Purkinje cell (primary cell): ENCODE data around the gene FAM221B. TPM values are rescaled to one million over a fixed set of nuclear protein-coding genes. Genes with fewer than 3 reads are reported as not detected.

Experiments used
- polyA plus RNA-seq: library from polyadenylated mRNA; unstranded; fragments of >200 nt; fragmentation: Nextera tagmentation; gene quantifications from 2 replicates; pipeline ENCODE4 v1.2.1, GENCODE V29; 2014

The FAM221B gene, protein sequence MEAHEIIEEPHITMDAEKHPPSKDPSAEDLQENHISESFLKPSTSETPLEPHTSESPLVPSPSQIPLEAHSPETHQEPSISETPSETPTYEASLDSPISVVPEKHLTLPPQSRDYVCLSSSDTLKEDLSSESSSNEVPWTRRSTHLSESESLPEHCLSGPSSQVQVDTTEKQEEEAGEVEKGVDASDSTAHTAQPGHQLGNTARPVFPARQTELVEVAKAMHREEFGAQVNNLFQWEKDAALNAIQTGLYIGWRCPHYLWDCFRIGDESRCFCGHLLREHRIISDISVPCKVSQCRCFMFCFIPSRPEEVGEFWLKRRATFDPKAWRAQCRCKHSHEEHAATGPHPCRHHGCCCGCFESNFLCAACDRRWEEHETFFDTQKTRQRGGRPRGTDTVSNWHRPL
- polyA plus RNA-seq = not detected in 2 replicates

DNA sequence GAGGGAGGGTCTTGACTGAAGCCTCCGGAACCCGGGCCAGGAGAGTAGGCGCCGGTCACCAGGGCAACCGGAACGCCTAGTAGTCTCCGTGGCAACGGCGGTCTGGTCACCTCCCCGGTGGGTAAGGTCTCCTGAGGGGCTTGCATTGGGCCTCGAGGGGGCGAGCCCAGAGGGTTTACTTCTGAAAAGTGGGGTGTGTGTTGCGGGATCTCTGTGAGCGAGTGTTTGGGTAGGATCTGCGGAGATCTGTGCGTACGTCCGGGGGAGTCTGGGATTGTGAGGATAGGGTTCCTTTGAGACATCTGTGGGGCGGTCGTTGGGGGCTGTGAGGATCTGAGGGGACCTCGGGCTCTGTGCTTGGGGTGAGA is at the start of gene FAM221B:
TSS of gene FAM221B (minus strand) at position 17 of the 368 bp plus-strand sequence. CDS start 2,571 bp downstream, outside the sequence.

DNA sequence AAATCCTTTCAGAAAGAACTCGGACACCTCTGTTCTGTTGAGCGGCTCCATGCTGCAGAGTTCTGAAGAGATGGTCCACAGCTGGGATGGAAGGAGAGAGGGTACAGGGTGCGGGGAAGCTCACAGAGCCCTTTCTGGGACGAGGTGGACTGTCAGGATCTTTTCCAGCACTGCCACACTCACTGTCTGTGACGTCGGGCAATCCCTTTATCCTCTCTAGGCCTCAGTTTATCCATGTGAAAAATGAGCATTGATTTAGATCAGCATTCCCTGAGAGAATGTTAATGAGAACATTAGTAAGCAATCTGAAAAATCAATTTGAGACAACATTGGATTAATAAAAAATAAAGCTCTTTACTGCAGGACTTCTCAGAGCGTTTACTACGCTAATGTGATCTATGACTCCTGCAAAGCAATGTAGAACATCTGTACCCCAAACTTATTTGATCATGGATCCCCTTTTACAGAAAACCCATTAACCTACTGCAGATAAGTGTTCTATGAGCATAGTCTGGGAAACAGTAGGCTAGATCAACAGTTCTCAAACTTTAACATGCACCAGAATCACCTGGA is 41.9 kb upstream of the FAM221B start, which contains the start of gene OR13J1:
TSS of gene OR13J1 (minus strand) at position 51 of the 573 bp plus-strand sequence. CDS start at position 51, 0 bp downstream.

DNA sequence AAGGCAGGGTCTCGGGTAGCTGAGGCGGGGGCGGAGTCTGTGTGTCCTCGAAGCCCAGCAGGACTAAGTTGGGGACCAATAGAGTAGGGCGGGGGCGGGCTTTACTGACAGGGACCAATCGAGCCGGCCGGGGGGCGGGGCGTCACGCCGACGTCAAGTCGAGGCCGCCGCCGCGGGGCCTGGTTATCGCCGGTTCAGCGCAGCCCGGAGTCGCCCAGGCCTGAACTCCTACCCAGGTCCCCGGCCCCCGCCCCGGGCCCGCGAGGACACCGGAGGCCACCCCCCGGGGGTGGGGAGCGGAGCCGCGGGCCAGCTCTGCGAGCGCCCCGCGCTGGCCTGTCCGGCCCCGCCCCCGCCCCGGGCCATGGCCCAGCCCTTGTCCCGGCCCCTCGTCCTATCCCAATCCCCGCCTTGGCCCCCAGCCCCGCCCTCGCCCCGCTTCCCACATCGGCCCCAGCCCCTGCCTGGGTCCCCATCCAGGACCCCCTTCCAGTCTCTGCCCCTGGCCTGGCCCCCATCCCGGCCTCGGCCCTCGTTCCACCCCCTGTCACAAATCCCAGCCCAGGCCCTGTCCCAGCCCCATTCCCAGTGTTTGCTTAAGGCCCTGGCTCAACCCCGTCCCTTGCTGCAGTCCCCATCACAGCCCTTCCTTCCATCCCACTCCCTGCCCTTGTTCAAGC is 692 bp upstream of the FAM221B start, which contains the start of gene TMEM8B:
TSS of gene TMEM8B (plus strand) at position 145 of the 680 bp plus-strand sequence. CDS start at position 365, 220 bp downstream.

DNA sequence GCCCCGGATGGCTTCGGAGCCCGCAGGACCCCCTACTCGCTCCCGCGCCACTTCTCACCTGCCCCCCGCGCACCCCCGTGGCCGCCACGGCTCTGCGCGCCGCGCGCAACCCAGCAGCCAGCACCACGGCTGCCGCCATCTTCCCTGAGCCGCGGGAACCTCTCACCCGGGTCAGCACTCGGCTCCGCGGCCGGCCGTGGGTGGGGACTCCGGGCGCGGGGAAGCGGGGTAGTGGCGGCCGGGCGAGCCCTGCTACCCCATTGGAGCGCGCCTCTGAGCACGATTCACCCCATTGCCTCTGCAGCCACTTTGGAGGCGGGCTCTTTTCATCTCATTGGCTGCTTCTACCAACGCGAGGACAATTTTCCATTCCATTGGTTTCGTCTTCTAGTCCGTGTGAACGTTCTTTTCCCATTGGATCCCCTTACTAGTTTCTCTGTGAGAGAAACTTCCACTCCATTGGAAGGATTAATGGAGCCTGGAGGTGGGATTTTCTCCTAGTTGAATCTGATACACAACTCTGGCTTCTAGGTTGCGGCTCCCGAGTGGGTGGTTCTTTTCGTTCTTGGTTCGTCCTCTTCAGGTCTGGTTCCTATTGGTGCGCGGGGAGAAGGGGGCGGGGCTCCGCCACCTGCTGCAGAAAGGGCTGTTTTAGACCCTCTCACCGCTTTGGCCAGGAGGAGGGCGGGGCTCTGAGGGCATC is 13.5 kb downstream of the FAM221B start, which contains the start of gene HINT2:
TSS of gene HINT2 (minus strand) at position 202 of the 703 bp plus-strand sequence. CDS start at position 139, 63 bp downstream.

DNA sequence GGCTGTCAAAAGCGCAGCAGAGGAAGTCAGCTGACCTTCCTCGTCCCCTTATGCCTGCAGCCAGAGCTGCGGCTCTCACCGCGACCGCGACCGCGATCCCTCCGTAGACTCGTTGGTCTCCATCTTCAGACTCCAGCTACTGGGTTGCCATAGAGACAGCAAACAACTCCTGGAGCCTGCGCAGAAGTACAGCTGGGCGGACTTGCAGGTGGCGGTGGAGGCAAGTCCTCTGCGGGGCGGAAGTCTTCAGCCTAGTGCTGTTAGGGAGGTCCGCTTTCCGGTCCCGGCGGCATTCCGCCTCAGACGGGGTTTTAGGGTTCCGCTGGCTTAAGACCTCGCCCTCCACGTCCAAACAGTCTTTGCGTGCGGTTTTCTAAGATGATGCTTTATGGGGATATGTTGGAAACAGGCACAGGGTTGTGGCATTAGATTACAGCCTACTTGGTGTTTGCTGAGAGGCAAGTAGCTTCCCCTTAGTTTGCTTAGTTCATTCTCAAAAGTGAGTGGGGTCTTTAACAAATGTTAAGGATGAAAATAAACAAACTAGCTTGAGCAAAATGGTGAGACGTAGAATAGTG is 16.4 kb downstream of the FAM221B start, which contains the start of gene SPAG8:
TSS of gene SPAG8 (minus strand) at position 238 of the 578 bp plus-strand sequence. CDS start at position 123, 115 bp downstream.

DNA sequence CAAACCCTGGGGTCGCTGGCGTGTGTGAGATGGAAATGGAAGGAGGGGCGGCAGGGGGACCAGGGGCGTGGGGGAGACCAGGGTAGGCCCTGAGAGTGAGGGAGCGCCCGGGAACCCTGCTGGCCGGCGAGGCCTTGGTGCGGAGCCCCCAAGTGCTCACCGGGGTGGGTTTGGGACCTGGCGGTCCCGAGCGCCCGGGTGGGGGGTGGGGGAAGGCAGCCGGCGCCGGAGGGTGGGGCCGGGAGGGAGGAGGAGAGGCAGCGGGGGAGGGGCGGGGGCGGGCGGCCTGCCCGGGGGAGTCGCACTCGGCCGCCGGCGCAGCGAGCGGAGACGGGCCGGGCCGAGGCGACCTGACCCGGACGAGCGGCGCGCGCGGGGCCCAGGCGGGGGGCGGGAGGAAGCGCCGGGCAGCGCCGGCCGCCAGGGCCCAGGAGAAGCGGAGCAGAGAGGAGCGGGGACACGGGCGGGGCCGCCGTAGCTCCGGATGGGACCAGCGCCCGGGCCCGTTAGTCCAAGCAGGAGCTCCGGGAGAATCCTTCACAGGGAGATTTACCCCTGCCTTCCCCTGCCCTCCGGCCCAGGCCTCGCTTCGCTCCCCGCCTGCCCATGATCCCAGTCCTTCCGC is 37.1 kb downstream of the FAM221B start, which contains the start of gene NPR2:
TSS of gene NPR2 (plus strand) at position 295 of the 625 bp plus-strand sequence. CDS start 818 bp downstream, outside the sequence.

Other genes starting within 250 kb of the FAM221B start
- gene TESK1, start 223.5 kb downstream of the FAM221B start, polyA plus RNA-seq = 2.9 and 3.3 TPM in 2 replicates
- gene CD72, start 210.3 kb downstream of the FAM221B start, polyA plus RNA-seq = not detected in 2 replicates
- gene SIT1, start 177.8 kb downstream of the FAM221B start, polyA plus RNA-seq = not detected in 2 replicates
- gene RMRP, start 170.7 kb downstream of the FAM221B start, polyA plus RNA-seq = not detected in 2 replicates
- gene CCDC107, start 170.4 kb downstream of the FAM221B start, polyA plus RNA-seq = 6.2 and 18.5 TPM in 2 replicates
- gene ARHGEF39, start 163.5 kb downstream of the FAM221B start, polyA plus RNA-seq = 0.21 TPM in 1 of 2 replicates, not detected in the other
- not detected in 2 replicates for gene CA9, start 154.8 kb downstream of the FAM221B start, polyA plus RNA-seq
- 11.3 and 17.9 TPM in 2 replicates for gene TPM2, start 138.8 kb downstream of the FAM221B start, polyA plus RNA-seq
- 0.22 and 1.1 TPM in 2 replicates for gene TLN1, start 96.5 kb downstream of the FAM221B start, polyA plus RNA-seq
- gene CREB3, start 96.1 kb downstream of the FAM221B start, polyA plus RNA-seq = 14.3 and 17.7 TPM in 2 replicates
- 41.6 and 47.0 TPM in 2 replicates for gene GBA2, start 79.5 kb downstream of the FAM221B start, polyA plus RNA-seq
- gene RGP1, start 79.4 kb downstream of the FAM221B start, polyA plus RNA-seq = 0.98 and 2.6 TPM in 2 replicates
- 5.6 TPM in 1 of 2 replicates, not detected in the other for gene MSMP, start 74.5 kb downstream of the FAM221B start, polyA plus RNA-seq
- gene NPR2, start 37.1 kb downstream of the FAM221B start, polyA plus RNA-seq = 13.5 and 29.0 TPM in 2 replicates
- gene SPAG8, start 16.5 kb downstream of the FAM221B start, polyA plus RNA-seq = 1.3 and 6.8 TPM in 2 replicates
- 14.5 and 34.4 TPM in 2 replicates for gene HINT2, start 13.7 kb downstream of the FAM221B start, polyA plus RNA-seq
- 7.1 and 9.0 TPM in 2 replicates for gene TMEM8B, start 496 bp upstream of the FAM221B start, polyA plus RNA-seq
- gene OR13J1, start 41.7 kb upstream of the FAM221B start, polyA plus RNA-seq = not detected in 2 replicates
- not detected in 2 replicates for gene HRCT1, start 77.5 kb upstream of the FAM221B start, polyA plus RNA-seq
- 0.42 and 0.52 TPM in 2 replicates for gene SPAAR, start 80.8 kb upstream of the FAM221B start, polyA plus RNA-seq
- not detected in 2 replicates for gene OR2S2, start 129.4 kb upstream of the FAM221B start, polyA plus RNA-seq
- gene RECK, start 208.2 kb upstream of the FAM221B start, polyA plus RNA-seq = 3.4 and 4.3 TPM in 2 replicates